Activated CD4-positive, alpha-beta memory T cell treated with anti-CD3 and anti-CD28 coated beads for 36 hours (primary cell): ENCODE results near the gene BANP. TPM values are rescaled to one million over a fixed set of nuclear protein-coding genes. Genes with fewer than 3 reads are reported as not detected.
"Not testable (repeated sequence)": the region's sequence is repeated elsewhere in the genome, so short reads cannot be mapped to it uniquely, and the experiment has no call there.

Experiments used
- CTCF ChIA-PET: fragments of 350-600 bp; sonication (Branson Sonifier 250); formaldehyde crosslinking; loops from one replicate; lab custom pipeline; 2021; ENCODE audit warnings: antibody characterized with exemption, inconsistent platforms; lab: Charles Lee
- POLR2A ChIA-PET: fragments of 350-600 bp; sonication (Branson Sonifier 250); formaldehyde crosslinking; loops from one replicate; lab custom pipeline; 2021; ENCODE audit warnings: antibody characterized with exemption; lab: Charles Lee
- DNase-seq: peaks from one replicate; pipeline ENCODE4 v3.0.0-alpha.2; 2020
- H3K27ac Mint-ChIP-seq: one replicate; pipeline ENCODE4 v1.8.0; 2021; ENCODE audit warnings: mixed read lengths
- H3K27me3 Mint-ChIP-seq: one replicate; pipeline ENCODE4 v1.8.0; 2021; ENCODE audit warnings: mixed read lengths
- H3K36me3 Mint-ChIP-seq: one replicate; pipeline ENCODE4 v1.8.0; 2021; ENCODE audit warnings: mixed read lengths
- H3K4me1 Mint-ChIP-seq: one replicate; pipeline ENCODE4 v1.8.0; 2021; ENCODE audit warnings: low read depth, mixed read lengths
- H3K4me3 Mint-ChIP-seq: one replicate; pipeline ENCODE4 v1.8.0; 2021; ENCODE audit warnings: mild to moderate bottlenecking, mixed read lengths
- H3K9me3 Mint-ChIP-seq: one replicate; pipeline ENCODE4 v1.8.0; 2021; ENCODE audit warnings: mixed read lengths
- intact Hi-C: fragments of 100-400 bp; cut with micrococcal nuclease; formaldehyde crosslinking; loops from one replicate; pipeline ENCODE4 v1.15.1; 2023
- total RNA-seq, 2 experiments: library from RNA; stranded (reverse); gene quantifications; one replicate each; pipeline ENCODE4 v1.2.3, GENCODE V29; 2021

Gene BANP
- total RNA-seq, 2 experiments from 2014 or later = 29.6 to 30.6 TPM

- H3K4me3 Mint-ChIP-seq = no peak overlapping the region
- no peaks in the 10 kb centered on the region for H3K27me3 Mint-ChIP-seq
- CTCF ChIA-PET = no interaction called here
- no peaks in the 10 kb centered on the region for H3K9me3 Mint-ChIP-seq
- POLR2A ChIA-PET = no interaction called here
- intact Hi-C loops = no loop called here
- no peak overlapping the region for H3K27ac Mint-ChIP-seq
- H3K36me3 Mint-ChIP-seq = peaks cover 11% of the 10 kb centered on the region
- no peak for DNase-seq
- no peaks in the 10 kb centered on the region for H3K4me1 Mint-ChIP-seq
Measured at GRCh38 chr16:88067530-88068411, 116.5 kb downstream of the BANP start.

GRCh38 chr16:88068476-88069396 lies 117.5 kb downstream of the BANP start:
- H3K36me3 Mint-ChIP-seq = peaks cover 8% of the 10 kb centered on the region
- no peak overlapping the region for H3K4me3 Mint-ChIP-seq
- H3K27ac Mint-ChIP-seq = no peak overlapping the region

GRCh38 chr16:88069397-88070168 lies 118.3 kb downstream of the BANP start:
- no peak overlapping the region for H3K4me3 Mint-ChIP-seq
- H3K27me3 Mint-ChIP-seq = no peaks in the 10 kb centered on the region
- H3K9me3 Mint-ChIP-seq = no peaks in the 10 kb centered on the region
- H3K27ac Mint-ChIP-seq = no peak overlapping the region
- CTCF ChIA-PET = no interaction called here
- no peak for DNase-seq
- POLR2A ChIA-PET = no interaction called here
- intact Hi-C loops = no loop called here
- H3K36me3 Mint-ChIP-seq = peaks cover 8% of the 10 kb centered on the region
- no peaks in the 10 kb centered on the region for H3K4me1 Mint-ChIP-seq

More at GRCh38 chr16:88068476-88069396, 117.5 kb downstream of the BANP start:
- H3K9me3 Mint-ChIP-seq = no peaks in the 10 kb centered on the region
- CTCF ChIA-PET = no interaction called here
- intact Hi-C loops = no loop called here
- no peak for DNase-seq
- POLR2A ChIA-PET = no interaction called here
- H3K27me3 Mint-ChIP-seq = no peaks in the 10 kb centered on the region
- no peaks in the 10 kb centered on the region for H3K4me1 Mint-ChIP-seq

GRCh38 chr16:88070341-88070740 lies 119.1 kb downstream of the BANP start:
- no peak for DNase-seq
- no peaks in the 10 kb centered on the region for H3K4me1 Mint-ChIP-seq
- no peaks in the 10 kb centered on the region for H3K27me3 Mint-ChIP-seq
- no peaks in the 10 kb centered on the region for H3K9me3 Mint-ChIP-seq
- H3K4me3 Mint-ChIP-seq = no peak overlapping the region
- no peak overlapping the region for H3K27ac Mint-ChIP-seq
- H3K36me3 Mint-ChIP-seq = peaks cover 8% of the 10 kb centered on the region
- intact Hi-C loops = no loop called here
- ChIA-PET CTCF (no interaction called here), POLR2A (no interaction called here)

GRCh38 chr16:88070989-88071625 lies 119.9 kb downstream of the BANP start:
- intact Hi-C loops = no loop called here
- no peak for DNase-seq
- Mint-ChIP-seq H3K4me1 (no peaks in the 10 kb centered on the region), H3K27me3 (no peaks in the 10 kb centered on the region), H3K36me3 (peaks cover 8% of the 10 kb centered on the region), H3K4me3 (no peak overlapping the region), H3K9me3 (no peaks in the 10 kb centered on the region), H3K27ac (no peak overlapping the region)
- POLR2A ChIA-PET = no interaction called here
- CTCF ChIA-PET = no interaction called here

GRCh38 chr16:88071908-88072307 lies 120.7 kb downstream of the BANP start:
- H3K27ac Mint-ChIP-seq = no peak overlapping the region
- H3K36me3 Mint-ChIP-seq = peaks cover 10% of the 10 kb centered on the region
- CTCF ChIA-PET = no interaction called here
- no peak for DNase-seq
- no peaks in the 10 kb centered on the region for H3K4me1 Mint-ChIP-seq
- H3K9me3 Mint-ChIP-seq = no peaks in the 10 kb centered on the region
- H3K27me3 Mint-ChIP-seq = no peaks in the 10 kb centered on the region
- H3K4me3 Mint-ChIP-seq = no peak overlapping the region
- intact Hi-C loops = no loop called here
- POLR2A ChIA-PET = no interaction called here

- intact Hi-C loops = no loop called here
- Mint-ChIP-seq H3K36me3 (peaks cover 10% of the 10 kb centered on the region), H3K4me3 (no peak overlapping the region), H3K9me3 (no peaks in the 10 kb centered on the region), H3K27me3 (no peaks in the 10 kb centered on the region), H3K4me1 (no peaks in the 10 kb centered on the region), H3K27ac (no peak overlapping the region)
- DNase-seq = no peak
- ChIA-PET POLR2A (no interaction called here), CTCF (no interaction called here)
Measured at GRCh38 chr16:88072571-88073001, 121.4 kb downstream of the BANP start.

GRCh38 chr16:88073201-88073721 lies 122.0 kb downstream of the BANP start:
- POLR2A ChIA-PET = no interaction called here
- DNase-seq = no peak
- Mint-ChIP-seq H3K9me3 (no peaks in the 10 kb centered on the region), H3K27me3 (no peaks in the 10 kb centered on the region), H3K4me3 (no peak overlapping the region), H3K4me1 (no peaks in the 10 kb centered on the region), H3K36me3 (peaks cover 15% of the 10 kb centered on the region), H3K27ac (no peak overlapping the region)
- intact Hi-C loops = no loop called here
- CTCF ChIA-PET = no interaction called here

GRCh38 chr16:88074041-88074440 lies 122.8 kb downstream of the BANP start:
- Mint-ChIP-seq H3K9me3 (no peaks in the 10 kb centered on the region), H3K27ac (no peak overlapping the region), H3K4me1 (no peaks in the 10 kb centered on the region), H3K36me3 (peaks cover 20% of the 10 kb centered on the region), H3K27me3 (no peaks in the 10 kb centered on the region), H3K4me3 (no peak overlapping the region)
- DNase-seq = no peak
- intact Hi-C loops = no loop called here
- POLR2A ChIA-PET = no interaction called here
- CTCF ChIA-PET = no interaction called here

- no peak overlapping the region for H3K27ac Mint-ChIP-seq
- ChIA-PET CTCF (no interaction called here), POLR2A (no interaction called here)
- no peaks in the 10 kb centered on the region for H3K9me3 Mint-ChIP-seq
- no peak for DNase-seq
- no peaks in the 10 kb centered on the region for H3K4me1 Mint-ChIP-seq
- peaks cover 18% of the 10 kb centered on the region for H3K36me3 Mint-ChIP-seq
- no peak overlapping the region for H3K4me3 Mint-ChIP-seq
- intact Hi-C loops = no loop called here
- no peaks in the 10 kb centered on the region for H3K27me3 Mint-ChIP-seq
Measured at GRCh38 chr16:88076211-88076931, 125.1 kb downstream of the BANP start.

- H3K27ac Mint-ChIP-seq, H3K27me3 Mint-ChIP-seq, H3K4me3 Mint-ChIP-seq, H3K4me1 Mint-ChIP-seq, intact Hi-C loops, CTCF ChIA-PET, POLR2A ChIA-PET, H3K9me3 Mint-ChIP-seq, DNase-seq: not testable (repeated sequence)
- H3K36me3 Mint-ChIP-seq = peaks cover 17% of the 10 kb centered on the region
Measured at GRCh38 chr16:88076932-88077320, 125.7 kb downstream of the BANP start.
